GM21528 (cell line): ENCODE results near the gene GOLGA6L25.
"Not testable (repeated sequence)": the region's sequence is repeated elsewhere in the genome, so short reads cannot be mapped to it uniquely, and the experiment has no call there.

Experiments
- ATAC-seq: cut with Tn5 transposase; IDR thresholded peaks from one replicate; pipeline ENCODE4 v1.9.1; 2021; ENCODE audit warnings: mild to moderate bottlenecking, moderate library complexity; ENCODE audit not compliant: unreplicated experiment, low FRiP score

Gene GOLGA6L25, protein sequence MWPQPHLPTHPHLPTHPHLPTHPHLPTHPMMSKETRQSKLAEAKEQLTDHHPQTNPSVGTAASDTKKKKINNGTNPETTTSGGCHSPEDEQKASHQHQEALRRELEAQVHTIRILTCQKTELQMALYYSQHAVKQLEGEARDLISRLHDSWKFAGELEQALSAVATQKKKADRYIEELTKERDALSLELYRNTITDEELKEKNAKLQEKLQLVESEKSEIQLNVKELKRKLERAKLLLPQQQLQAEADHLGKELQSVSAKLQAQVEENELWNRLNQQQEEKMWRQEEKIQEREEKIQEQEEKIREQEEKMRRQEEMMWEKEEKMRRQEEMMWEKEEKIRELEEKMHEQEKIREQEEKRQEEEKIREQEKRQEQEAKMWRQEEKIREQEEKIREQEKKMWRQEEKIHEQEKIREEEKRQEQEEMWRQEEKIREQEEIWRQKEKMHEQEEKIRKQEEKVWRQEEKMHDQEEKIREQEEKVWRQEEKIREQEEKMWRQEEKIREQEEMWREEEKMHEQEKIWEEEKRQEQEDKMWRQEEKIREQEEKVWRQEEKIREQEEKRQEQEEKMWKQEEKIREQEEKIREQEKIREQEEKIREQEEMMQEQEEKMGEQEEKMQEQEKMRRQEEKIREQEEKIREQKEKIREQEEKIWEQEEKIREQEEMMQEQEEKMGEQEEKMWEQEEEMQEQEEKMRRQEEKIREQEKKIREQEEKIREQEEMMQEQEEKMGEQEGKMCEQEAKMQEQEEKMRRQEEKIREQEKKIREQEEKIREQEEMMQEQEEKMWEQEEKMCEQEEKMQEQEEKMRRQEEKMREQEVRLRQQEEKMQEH

GRCh38 chr15:28553268-28553667 is at the start of gene GOLGA6L25:
TSS of gene GOLGA6L25 (plus strand) at chr15:28553568. CDS start at chr15:28553629, 61 bp downstream.
- not testable (repeated sequence) for ATAC-seq

- not testable (repeated sequence) for ATAC-seq
Observed at GRCh38 chr15:28508217-28508889, 45.0 kb upstream of the GOLGA6L25 start.

DNA sequence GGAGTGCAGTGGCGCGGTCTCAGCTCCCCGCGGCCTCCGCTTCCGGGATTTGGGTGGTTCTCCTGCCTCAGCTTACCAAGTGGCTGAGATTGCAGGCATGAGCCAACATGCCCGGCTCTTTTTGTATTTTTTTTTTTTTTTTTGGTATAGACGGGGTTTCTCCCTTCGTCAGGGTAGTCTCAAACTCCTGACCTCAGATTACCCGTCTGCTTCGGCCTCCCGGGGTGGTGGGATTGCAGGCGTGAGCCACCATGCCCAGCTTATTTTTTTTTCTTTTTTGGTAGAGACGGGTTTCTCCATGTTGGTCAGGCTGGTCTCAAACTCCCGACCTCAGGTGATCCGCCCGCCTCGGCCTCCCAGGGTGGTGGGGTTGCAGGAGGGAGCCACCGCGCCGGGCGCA is 39.2 kb upstream of the GOLGA6L25 start:
- not testable (repeated sequence) for ATAC-seq

GRCh38 chr15:28515208-28515607 is 38.2 kb upstream of the GOLGA6L25 start:
- not testable (repeated sequence) for ATAC-seq

DNA sequence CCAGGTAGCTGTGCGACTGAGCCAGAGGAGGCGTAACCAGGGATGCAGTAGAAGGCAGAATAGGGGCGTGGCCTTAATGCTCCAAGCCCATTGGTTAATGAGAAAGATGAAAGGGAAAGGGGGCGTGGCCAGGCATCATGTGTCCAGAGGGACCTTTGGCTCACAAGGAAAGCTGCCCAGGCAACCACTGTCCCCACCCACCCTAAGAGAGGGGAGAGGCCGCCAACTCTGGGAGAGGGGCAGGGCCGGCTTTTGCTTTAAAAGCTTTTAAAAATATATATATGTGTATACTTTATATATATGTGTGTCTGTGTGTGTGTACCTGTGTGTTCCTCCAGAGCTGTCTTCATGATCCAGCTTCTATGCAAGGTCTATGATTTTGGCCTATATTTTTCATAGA is 20.4 kb upstream of the GOLGA6L25 start, which contains the start of gene GOLGA8G:
TSS of gene GOLGA8G (minus strand) at position 18 of the 400 bp plus-strand sequence. CDS start 62 bp downstream, outside the sequence.
- not testable (repeated sequence) for ATAC-seq

- not testable (repeated sequence) for ATAC-seq
Observed at GRCh38 chr15:28573351-28573750, 20.0 kb downstream of the GOLGA6L25 start.

DNA sequence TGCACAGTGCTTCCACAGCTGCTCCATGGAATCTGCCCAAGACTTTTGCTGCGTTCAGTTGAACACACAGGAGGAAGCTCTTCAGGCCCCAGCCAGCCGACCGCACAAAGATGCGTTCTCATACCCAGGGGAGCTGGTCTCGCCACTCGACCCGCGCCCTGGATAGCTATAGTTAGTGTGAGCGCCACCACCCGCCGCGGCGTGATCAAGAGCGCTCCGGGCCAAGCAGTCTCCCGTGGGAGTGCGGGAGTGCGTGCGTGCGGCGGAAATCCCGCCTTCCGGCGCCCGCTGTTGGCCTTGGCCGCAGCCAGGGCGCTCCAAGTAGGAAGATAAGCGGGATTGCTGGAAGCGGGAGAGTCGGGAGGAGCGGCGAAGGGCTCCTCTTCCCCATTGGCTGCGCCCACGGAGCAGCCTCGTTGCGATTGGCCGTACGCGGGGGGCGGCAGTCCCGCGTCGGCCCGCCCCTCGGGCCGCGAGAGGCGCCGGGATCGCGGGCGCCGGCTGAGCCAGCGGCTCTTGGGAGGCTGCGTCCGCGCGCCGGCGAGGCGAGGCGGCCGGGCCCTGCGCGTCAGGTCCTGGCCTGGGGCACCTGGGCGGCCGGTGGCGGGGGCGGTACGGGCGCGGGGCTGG is 35.7 kb downstream of the GOLGA6L25 start:
- not testable (repeated sequence) for ATAC-seq

GRCh38 chr15:28589769-28590168 is 36.4 kb downstream of the GOLGA6L25 start:
- not testable (repeated sequence) for ATAC-seq

DNA sequence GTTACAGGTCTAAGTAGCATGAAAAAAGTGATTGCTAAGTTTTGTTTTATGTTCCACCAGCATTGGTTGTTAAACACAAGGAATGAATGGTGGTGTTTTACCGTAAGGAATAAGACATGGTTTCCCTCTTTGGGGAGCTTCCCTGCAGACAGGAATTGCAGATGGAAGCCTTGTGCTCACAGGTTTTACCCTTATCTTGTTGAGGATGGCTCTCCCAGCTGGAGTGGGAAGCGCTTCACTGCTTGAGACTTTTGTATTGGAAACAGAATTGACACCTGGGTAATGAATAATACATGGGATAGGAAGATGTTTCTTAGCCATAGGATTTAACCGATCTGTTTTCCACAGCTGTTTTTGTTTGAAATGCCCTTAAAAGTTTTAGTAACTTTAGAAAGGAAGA is 39.0 kb downstream of the GOLGA6L25 start:
- not testable (repeated sequence) for ATAC-seq

DNA sequence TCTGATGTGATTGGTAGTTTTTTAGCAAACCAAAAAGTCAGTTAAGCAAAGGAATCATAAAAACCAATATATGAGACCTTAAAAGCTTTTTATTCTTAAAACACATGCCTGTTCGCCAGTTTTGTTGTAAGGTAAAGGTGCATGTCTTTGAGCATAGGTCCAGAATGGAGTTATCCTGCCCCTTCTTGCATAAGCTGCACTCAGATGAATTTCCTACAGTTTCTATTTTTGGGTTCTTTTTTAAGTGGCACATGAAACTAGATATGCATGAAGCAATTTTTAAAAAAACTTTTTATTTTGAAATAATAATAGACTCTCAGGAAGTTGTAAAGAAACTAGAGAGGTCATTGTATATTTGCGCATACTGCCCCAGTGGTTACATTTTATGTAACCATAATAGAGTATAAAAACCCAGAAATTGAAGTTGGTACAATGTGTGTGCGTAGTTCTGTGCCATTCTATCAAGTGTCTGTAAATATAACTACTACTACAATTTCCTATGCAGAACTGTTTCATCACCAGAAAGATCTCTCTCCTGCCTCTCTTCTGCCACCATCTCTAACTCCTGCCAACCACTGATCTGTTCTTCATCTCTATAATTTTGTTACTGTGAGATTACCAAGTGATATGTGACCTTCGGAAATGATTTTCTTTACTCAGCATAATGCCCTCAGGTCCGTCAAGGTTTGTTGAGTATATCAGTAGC is 40.2 kb downstream of the GOLGA6L25 start:
- ATAC-seq: not testable (repeated sequence)

GRCh38 chr15:28597471-28597870 is 44.1 kb downstream of the GOLGA6L25 start:
- not testable (repeated sequence) for ATAC-seq

GRCh38 chr15:28598209-28598608 is 44.8 kb downstream of the GOLGA6L25 start:
- not testable (repeated sequence) for ATAC-seq

DNA sequence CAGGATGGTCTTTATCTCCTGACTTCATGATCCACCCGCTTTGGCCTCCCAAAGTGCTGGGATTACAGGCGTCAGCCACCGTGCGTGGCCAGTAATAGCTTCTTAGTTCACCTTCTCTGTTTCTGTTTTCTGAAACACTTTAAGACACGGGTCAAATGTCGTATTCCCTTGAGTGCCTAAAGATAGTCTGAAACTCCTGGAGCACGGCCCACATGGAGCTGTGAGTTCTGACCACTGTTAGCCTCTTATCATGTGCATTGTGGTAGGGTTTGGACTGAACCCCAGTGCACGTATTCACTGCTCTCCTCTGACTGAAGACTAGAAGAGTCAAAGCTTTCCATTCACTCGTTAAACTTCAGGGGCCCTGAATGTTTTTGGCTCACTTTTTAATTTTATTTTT is 48.8 kb downstream of the GOLGA6L25 start:
- not testable (repeated sequence) for ATAC-seq
